D341Med (cell line): ENCODE measurements around the gene KCNQ2.
A peak's percentile ranks its signal among the peaks of the same experiment; 100 is the strongest.

Experiments used
- DNase-seq: peaks from one replicate; pipeline ENCODE4 v3.0.0; 2012; ENCODE audit warnings: low spot score

The KCNQ2 gene

GRCh38 chr20:63454731-63455567 lies 17.5 kb downstream of the KCNQ2 start:
- DNase-seq: peak; percentile 79

- no peak for DNase-seq
These were observed 19.5 kb downstream of the KCNQ2 start for GRCh38 chr20:63452821-63453523.

GRCh38 chr20:63452341-63452740 lies 20.1 kb downstream of the KCNQ2 start:
- DNase-seq: no peak

GRCh38 chr20:63451821-63452220 lies 20.6 kb downstream of the KCNQ2 start:
- DNase-seq: no peak

GRCh38 chr20:63449796-63450730 lies 22.4 kb downstream of the KCNQ2 start:
- DNase-seq: no peak

DNA sequence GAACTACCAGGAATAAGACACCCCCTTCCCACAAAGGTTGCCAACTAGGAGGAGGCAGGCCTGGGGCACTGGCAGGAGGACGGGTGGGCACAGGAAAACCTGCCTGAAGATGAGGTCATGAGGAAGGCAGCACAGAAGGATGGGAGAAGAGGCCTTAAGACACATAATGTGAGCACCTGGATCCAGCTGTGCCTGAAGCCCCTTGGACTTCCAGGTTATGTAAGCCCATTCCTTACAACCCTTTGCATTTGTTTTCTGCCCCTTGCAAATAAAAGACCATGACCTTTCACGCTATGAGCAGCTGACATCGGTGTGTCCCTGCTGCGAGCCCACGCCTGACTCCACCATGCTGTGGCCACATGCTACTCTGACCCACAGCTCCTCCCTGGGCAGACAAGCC lies 23.4 kb downstream of the KCNQ2 start:
- no peak for DNase-seq

- DNase-seq: no peak
These were observed 24.4 kb downstream of the KCNQ2 start for GRCh38 chr20:63448031-63448430.

GRCh38 chr20:63447320-63447719 lies 25.1 kb downstream of the KCNQ2 start:
- DNase-seq: no peak

GRCh38 chr20:63446216-63447024 lies 26.0 kb downstream of the KCNQ2 start:
- no peak for DNase-seq

DNA sequence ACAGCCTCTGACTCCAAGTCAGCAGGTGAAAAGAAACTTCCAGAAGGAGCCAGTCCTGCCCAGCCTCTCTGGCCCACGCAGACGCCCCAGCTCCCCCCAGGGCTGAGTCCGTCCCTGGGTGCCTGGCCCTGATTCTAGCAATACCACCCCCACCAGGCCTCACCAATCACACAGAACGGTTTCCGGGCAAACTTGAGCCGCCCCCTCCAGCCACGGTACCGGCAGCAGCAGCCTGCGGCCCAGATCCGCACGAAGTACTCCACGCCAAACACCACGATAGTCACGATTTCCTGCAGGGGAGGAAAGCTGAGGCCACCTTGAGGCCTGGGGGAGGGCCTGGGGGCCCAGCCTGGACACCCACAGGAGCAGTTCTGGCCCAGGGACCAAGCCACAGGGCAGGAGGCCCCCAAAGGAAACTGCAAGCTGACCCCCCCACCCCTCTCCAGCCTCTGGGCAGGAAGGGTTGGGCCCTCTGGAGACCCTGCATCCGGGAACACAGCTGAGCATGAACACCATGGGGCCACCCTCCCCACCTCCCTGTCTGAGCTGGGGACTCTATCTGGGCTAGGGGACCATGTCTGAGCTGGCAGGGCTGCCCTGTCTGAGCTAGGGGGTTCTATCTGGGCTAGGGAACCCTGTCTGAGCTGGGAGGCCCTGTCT lies 27.2 kb downstream of the KCNQ2 start:
- no peak for DNase-seq

DNA sequence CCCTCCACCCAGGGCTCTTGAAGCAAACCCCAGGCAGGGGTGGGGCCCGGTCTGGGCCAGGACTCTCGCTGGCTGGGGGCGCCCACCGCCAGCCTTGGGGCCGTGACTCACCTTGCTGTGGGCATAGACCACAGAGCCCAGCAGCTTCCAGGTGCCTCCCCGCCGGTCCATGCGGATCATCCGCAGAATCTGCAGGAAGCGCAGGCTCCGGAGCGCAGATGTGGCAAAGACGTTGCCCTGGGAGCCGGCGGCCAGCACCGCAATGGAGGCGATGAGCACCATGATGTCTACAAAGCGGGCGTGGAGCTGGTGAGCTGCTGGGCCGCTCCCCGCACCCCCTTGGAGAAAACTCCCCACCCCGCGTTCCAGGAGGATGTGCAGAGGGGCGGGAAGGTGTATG lies 27.9 kb downstream of the KCNQ2 start:
- no peak for DNase-seq

GRCh38 chr20:63443606-63444395 lies 28.7 kb downstream of the KCNQ2 start:
- no peak for DNase-seq

DNA sequence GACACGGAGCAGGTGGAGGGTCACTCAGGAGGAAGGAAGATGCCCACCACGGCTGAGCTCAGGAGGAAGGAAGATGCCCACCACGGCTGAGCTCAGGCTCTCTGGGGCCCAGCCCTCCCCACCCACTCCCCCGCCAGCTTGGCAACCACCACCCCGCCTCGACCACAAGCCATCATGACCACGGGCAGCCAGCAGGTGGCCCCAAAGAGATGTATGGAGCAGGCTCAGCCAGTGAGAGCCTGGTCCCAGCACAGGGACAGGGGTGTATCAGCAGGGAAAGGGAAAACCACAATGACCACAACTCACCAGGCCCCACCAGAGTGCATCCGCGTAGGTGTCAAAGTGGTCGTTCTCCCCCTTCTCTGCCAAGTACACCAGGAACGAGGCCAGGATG lies 30.4 kb downstream of the KCNQ2 start:
- peak; percentile 89 for DNase-seq

DNA sequence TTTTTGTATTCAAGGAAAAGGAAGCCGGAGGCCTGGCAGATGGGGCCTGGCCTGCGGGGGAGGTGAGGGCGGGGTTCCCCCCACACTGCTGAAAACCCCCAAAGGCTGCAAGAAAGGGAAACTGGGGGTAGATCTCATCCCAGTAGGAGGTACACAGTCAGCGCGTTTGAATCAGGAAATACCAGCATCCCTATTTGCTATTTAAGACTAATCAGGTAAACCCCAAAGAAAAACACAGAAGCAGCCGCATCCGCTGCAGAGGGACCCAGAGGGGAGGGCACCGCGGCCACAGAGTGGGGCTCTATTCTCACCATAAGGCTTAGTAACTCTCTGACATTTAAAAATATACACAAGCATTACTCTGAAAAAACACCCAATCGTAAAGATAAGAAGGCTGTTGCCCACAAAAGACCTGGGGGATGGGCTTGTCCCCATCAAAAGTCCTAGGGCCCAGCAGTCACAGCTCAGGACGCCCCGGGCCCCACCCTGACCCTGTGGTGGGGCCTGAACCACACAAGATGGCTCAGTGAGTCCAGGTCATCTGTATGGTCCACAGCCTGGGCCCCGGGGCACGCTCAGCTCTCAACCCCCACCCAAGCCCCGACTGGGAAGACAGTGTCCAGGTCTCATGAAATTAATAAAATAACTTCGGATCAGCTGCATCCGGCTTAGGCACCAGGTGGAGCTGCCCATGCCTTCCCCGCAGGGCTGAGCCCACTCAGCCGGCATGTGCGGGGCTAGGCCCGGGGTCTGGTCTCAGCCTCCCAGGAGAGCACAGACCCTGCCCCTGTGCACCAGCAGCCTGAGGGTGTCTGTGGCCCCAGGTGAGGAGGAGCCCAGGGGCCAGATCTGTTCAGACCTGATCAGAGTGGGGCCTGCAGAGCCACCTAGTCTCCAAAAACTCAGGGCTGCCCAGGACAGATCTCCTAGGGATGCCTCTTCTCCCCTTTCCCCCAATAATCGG lies 31.0 kb downstream of the KCNQ2 start:
- DNase-seq: no peak

DNA sequence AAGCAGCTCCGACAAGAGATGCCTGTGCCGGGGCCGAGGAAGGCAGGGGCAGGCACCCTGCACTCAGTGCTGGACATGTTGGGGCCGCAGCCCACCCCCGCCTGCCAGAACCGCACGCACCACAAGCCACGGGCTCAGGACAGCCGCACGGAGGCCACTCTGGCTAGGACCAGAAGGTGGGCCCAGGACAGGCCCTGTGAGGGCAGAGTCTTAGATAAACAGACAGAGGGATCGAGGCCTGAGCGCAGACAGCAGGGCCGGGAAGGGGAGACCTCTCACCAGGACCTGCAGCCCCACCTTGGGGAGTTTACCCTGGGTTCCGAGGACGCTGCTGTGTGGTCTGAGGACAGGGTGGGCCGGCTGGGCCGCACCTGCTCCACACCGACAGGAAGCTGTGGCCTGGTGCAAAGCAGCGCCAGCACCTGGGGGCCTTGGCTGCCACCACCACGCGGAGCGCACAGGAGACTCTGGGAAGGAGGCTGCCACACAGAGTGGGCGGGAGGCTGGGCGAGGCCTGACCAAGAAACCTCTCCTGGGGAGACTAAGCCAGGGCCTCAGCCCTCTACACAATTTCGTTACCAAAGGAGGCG lies 32.0 kb downstream of the KCNQ2 start:
- DNase-seq: no peak

GRCh38 chr20:63439866-63440265 lies 32.6 kb downstream of the KCNQ2 start:
- DNase-seq: no peak

DNA sequence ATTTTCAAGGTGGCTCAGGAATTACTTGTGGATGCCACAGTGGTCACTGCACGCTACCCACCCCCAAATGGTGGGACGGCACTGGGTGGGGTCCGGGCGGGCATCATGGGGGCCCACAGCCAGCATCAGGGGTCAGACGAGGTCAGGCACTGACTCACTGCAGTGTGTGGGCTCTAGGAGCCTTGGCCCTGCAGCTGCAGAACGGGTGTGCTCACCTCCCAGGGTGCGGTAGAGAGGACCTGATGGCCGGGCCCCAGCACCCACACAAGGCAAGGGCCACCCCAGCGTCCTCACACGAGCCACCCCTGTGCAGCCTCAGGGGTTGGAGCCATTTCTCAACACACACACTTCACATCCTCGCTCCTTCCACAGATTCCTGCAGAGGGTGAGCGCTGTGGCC lies 34.3 kb downstream of the KCNQ2 start:
- no peak for DNase-seq

- DNase-seq: peak; percentile 67
These were observed 36.9 kb downstream of the KCNQ2 start for GRCh38 chr20:63435552-63435951.
